Nucleus accumbens (tissue), 56 donors: ENCODE results near the gene TCEAL7.

Experiments
- DNase-seq, 56 donors: peaks; one replicate each; lab custom pipeline; 2025; lab: John Stamatoyannopoulos, UW

TCEAL7 gene

DNA sequence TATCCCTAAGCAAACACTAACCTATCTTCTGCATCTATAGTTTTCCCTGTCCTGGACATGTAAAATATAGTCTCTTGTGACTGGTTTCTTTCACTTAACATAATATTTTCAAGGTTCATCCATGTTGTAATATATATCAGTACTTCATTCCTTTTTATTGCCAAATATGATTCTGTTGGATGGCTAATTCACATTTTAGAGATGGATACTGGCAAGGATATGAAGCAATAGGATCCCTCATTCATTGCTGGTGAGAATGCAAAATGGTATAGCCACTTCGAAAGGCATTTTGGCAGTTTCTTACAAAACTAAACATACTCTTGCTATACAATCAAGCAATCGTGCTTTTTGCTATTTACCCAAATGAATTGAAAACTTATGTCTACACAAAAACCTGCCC, 33.0 kb downstream of the TCEAL7 start:
- no peak for DNase-seq

DNA sequence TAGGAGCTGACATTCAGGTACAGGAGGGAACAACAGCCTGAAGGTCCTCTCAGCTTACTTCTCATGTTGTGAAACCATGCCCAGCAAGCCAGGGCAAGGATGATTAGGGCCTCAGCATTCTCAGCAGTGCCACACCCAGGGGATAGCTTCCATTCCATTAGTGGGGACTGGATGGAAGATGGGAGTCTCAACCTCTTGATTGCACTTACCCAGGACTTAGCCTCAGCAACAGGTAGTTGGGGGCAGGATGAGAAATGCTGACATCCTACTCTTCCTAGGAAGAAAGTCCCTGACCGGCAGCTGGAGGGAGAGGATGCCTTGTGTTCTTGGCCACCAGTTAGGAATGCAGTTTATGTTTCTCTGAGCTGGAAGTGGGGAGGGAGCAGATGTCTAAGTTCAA, 37.5 kb downstream of the TCEAL7 start:
- DNase-seq: no peak

DNA sequence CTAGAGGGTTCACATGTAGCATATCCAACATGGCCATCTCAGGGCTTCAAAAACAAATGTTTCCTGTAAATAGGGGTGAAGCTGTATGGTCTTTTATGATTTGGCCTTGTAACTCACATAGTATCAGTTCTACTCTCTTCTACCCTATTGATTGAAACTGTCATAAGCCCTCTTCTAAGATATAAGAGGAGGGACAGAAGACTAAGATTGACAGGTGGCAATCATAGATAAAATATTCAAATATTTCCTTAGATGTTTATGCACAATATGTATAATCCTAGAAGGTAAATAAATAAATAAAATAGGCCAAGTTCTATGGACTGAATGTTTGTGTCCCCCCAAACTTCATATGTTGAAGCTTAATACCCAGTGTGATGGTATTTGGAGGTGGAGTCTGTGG, 39.4 kb downstream of the TCEAL7 start:
- no peak for DNase-seq

DNA sequence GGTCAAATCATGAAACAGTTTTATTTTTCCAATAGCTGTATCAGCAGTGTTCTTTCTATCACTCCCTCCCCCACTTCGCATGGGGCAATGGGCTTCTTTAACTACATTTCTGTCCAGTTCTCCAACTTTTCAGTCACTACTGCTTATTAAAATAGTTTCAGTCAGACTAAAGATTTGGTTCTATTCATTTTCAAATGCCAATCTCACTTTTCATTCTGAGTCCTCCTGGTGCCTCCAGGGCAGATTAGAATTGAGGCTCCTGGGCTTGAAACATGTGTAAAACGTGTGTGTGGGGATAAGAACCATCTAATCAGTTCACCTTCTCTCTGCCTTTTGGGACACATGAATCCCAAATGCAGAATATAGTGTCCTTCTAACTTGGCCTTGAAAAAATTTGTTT, 42.8 kb downstream of the TCEAL7 start:
- DNase-seq: no peak

DNA sequence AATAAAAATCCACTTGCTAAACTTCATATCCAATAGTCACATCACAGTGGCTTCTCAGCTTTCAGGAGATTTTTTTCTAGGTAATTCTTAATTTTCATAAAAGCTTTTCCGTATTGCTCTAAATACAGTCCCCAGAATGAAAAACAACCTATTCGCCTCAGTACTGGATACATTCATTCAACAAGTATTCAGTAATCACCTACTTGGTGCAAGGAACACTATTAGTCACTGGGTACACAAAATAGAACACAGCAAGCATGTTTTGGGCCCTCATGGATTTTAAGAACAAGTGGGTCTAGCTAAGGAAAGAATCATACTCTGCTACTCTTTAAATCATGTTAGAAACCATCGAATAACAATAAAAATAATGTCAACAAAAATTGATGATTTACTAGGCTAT, 43.5 kb downstream of the TCEAL7 start:
- no peak for DNase-seq

DNA sequence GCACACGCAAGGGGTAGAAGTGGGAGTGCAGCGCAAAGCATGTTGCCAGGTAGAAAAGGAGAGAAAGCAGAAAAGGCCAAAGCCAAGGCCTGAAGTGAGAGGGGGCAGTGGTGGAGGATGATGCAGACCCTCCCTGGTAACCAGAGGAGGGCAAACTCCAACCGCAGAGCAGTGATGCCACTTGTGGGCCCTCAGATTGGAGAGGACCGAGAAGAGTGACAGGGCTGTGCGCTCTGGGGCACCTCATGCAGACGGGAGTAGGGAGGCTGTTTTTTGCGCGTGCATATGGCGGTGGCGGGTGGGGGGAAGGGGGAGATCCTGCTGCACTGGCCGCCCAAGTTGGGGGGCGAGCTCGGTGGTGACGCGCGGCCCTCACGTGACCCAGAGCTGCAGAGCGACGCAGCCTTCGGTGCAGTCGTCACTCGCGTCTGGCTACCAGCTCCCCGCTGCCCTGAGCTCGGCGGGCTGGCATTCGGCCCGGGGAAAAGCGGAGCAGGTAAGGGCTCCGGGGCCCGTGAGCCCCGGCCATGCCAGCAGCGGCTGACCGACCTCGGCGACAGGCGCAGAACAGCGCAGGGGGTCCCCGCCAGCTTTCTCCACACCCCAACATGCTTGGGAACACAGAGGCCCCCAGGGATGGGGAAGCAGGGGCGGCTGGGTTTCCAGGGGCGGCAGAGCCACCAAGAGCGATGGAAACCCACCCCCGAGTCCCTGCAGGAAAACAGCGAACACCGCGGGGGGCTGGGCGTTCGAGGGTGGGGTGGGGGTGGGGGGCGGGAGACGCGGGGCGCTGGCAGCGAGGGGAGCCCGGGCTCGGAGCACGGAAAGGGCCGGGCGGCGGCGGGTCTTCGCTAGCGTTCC, 46.3 kb downstream of the TCEAL7 start, which contains the start of gene BEX3:
Gene BEX3, plus strand, starts transcription at position 421 of the 861 bp plus-strand sequence. CDS start 984 bp downstream, outside the sequence.
- peak in 55 of 56 donors; percentile 0 to 79 (median 49) for DNase-seq

DNA sequence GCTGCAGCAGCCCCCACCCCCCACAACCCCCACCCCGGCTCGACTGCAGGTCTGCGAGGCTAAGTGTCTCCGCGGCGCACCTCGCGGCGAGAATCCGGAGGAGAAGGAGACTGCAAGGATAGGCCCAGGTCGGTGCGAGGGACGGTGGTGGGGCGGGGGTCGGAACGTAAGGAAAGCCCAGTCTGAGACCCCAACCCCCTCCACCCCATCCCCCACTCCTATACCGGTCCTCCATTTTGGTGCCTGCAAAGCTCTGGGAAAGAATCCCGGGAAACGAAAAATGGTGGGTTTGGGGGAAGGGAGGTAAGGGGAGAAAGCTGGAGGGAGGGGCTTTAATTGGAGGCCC, 46.9 kb downstream of the TCEAL7 start:
- peak in 25 of 56 donors; percentile 0 to 34 (median 12) for DNase-seq

DNA sequence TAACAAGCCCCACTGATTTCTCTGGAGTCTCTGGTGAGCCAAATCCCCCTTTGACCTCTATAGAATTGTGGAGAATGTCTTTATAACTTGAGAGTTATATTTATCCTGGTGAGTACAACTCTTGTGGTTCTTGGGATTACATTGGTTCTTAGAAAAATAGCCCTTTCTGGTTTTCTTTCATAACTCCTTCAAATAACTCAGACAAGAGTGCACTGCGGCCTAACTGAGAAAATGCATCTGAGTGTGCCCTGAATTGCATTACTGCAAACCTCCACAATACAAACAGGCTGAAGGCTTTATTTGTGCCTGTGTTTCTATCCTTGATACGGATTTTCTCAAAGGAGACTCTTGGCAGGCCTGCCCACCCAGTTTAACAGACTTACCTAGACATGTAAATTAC, 49.0 kb downstream of the TCEAL7 start:
- DNase-seq: no peak
